ENCODE results near the gene VEGFC.

DNA sequence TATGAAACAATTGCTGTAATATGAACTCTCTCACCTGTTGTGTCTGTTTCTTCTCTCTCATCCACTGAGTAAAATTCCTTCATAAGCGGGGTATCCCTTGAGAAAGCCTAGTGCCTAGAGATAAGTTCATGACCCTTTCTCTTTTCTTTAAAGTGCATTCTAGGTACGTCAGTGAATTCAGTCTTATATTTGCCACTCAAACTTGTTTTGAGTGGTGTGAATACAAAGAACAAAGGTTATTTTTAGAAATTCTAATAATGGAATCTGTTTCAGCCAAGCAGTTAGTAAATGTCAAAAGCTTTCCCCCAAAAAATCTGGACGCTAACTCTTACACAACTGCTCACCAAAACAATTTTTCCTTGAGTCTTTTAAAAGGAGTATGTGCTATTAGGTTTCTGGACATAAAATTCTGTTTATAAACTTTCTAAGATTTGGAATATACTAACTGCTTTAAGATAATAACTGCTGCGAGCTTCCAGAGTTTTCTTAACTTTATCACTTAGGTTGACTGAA lies 112.0 kb downstream of the VEGFC start:
- TF ChIP-seq, protein P1, sequence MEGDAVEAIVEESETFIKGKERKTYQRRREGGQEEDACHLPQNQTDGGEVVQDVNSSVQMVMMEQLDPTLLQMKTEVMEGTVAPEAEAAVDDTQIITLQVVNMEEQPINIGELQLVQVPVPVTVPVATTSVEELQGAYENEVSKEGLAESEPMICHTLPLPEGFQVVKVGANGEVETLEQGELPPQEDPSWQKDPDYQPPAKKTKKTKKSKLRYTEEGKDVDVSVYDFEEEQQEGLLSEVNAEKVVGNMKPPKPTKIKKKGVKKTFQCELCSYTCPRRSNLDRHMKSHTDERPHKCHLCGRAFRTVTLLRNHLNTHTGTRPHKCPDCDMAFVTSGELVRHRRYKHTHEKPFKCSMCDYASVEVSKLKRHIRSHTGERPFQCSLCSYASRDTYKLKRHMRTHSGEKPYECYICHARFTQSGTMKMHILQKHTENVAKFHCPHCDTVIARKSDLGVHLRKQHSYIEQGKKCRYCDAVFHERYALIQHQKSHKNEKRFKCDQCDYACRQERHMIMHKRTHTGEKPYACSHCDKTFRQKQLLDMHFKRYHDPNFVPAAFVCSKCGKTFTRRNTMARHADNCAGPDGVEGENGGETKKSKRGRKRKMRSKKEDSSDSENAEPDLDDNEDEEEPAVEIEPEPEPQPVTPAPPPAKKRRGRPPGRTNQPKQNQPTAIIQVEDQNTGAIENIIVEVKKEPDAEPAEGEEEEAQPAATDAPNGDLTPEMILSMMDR (IDR thresholded peaks at IDR 0.05 in 2 of 3, conservative IDR thresholded peaks at IDR 0.05 in 1 of 3; ENCODE audit: control insufficient read depth in 2 of 3, extremely low read depth in 1 of 3, insufficient read depth in 1 of 3, low read depth in 3 of 3, low read length in 3 of 3): no peak
- TF ChIP-seq, protein P2, sequence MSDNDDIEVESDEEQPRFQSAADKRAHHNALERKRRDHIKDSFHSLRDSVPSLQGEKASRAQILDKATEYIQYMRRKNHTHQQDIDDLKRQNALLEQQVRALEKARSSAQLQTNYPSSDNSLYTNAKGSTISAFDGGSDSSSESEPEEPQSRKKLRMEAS (IDR thresholded peaks at IDR 0.05; ENCODE audit: low read depth, low read length): no peak
- TF ChIP-seq ASH2L (IDR thresholded peaks at IDR 0.05; ENCODE audit: borderline replicate concordance, low read depth): no peak
- TF ChIP-seq POLR2A (IDR thresholded peaks at IDR 0.05; ENCODE audit: low read depth, low read length): no peak
- TF ChIP-seq EP300 (IDR thresholded peaks at IDR 0.05; ENCODE audit: borderline replicate concordance in 1 of 2, control insufficient read depth in 1 of 2, low read depth in 2 of 2, low read length in 2 of 2): no peak
- TF ChIP-seq, protein P3, sequence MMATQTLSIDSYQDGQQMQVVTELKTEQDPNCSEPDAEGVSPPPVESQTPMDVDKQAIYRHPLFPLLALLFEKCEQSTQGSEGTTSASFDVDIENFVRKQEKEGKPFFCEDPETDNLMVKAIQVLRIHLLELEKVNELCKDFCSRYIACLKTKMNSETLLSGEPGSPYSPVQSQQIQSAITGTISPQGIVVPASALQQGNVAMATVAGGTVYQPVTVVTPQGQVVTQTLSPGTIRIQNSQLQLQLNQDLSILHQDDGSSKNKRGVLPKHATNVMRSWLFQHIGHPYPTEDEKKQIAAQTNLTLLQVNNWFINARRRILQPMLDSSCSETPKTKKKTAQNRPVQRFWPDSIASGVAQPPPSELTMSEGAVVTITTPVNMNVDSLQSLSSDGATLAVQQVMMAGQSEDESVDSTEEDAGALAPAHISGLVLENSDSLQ (IDR thresholded peaks at IDR 0.05): no peak
- TF ChIP-seq ZZZ3 (IDR thresholded peaks at IDR 0.05; ENCODE audit: control insufficient read depth, insufficient read length, low read depth): no peak
- TF ChIP-seq ZNF274 (IDR thresholded peaks at IDR 0.05; ENCODE audit: insufficient read depth, insufficient read length): no peak
- TF ChIP-seq, protein P4, sequence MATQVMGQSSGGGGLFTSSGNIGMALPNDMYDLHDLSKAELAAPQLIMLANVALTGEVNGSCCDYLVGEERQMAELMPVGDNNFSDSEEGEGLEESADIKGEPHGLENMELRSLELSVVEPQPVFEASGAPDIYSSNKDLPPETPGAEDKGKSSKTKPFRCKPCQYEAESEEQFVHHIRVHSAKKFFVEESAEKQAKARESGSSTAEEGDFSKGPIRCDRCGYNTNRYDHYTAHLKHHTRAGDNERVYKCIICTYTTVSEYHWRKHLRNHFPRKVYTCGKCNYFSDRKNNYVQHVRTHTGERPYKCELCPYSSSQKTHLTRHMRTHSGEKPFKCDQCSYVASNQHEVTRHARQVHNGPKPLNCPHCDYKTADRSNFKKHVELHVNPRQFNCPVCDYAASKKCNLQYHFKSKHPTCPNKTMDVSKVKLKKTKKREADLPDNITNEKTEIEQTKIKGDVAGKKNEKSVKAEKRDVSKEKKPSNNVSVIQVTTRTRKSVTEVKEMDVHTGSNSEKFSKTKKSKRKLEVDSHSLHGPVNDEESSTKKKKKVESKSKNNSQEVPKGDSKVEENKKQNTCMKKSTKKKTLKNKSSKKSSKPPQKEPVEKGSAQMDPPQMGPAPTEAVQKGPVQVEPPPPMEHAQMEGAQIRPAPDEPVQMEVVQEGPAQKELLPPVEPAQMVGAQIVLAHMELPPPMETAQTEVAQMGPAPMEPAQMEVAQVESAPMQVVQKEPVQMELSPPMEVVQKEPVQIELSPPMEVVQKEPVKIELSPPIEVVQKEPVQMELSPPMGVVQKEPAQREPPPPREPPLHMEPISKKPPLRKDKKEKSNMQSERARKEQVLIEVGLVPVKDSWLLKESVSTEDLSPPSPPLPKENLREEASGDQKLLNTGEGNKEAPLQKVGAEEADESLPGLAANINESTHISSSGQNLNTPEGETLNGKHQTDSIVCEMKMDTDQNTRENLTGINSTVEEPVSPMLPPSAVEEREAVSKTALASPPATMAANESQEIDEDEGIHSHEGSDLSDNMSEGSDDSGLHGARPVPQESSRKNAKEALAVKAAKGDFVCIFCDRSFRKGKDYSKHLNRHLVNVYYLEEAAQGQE (IDR thresholded peaks at IDR 0.05; ENCODE audit: low read depth, low read length): no peak
- TF ChIP-seq, protein P5, sequence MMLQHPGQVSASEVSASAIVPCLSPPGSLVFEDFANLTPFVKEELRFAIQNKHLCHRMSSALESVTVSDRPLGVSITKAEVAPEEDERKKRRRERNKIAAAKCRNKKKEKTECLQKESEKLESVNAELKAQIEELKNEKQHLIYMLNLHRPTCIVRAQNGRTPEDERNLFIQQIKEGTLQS (IDR thresholded peaks at IDR 0.05; ENCODE audit: borderline replicate concordance, extremely low read depth, low read depth, low read length): no peak
- TF ChIP-seq, protein P6, sequence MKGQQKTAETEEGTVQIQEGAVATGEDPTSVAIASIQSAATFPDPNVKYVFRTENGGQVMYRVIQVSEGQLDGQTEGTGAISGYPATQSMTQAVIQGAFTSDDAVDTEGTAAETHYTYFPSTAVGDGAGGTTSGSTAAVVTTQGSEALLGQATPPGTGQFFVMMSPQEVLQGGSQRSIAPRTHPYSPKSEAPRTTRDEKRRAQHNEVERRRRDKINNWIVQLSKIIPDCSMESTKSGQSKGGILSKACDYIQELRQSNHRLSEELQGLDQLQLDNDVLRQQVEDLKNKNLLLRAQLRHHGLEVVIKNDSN (IDR thresholded peaks at IDR 0.05; ENCODE audit: borderline replicate concordance, extremely low read length, insufficient read depth, low read depth, low read length): no peak
- no peak for TF ChIP-seq RFX5 (IDR thresholded peaks at IDR 0.05; ENCODE audit: low read depth, low read length)
- TF ChIP-seq CREM (IDR thresholded peaks at IDR 0.05; ENCODE audit: low read depth): no peak
